Gastroesophageal sphincter (tissue), 3 donors: Measurements from ENCODE around the gene ADAMTSL3.

Source experiments
- CTCF ChIP-seq, 4 experiments: fragments of 200-600 bp in 2 of 4; fragments of 450-650 bp in 2 of 4; sonication (generic) in 1 of 4; IDR thresholded peaks; one replicate each; pipeline ENCODE4 v1.5.1; 2017 to 2019; ENCODE audit warnings: antibody characterized with exemption in 4 of 4, mild to moderate bottlenecking in 2 of 4, moderate library complexity in 2 of 4
- POLR2AphosphoS5 ChIP-seq: sonication (generic); formaldehyde crosslinking; IDR thresholded peaks from one replicate; pipeline ENCODE4 v1.6.1; 2017; ENCODE audit warnings: antibody characterized with exemption

GRCh38 chr15:83732770-83733169 lies 78.8 kb downstream of the ADAMTSL3 start:
- TF ChIP-seq CTCF (IDR thresholded peaks at IDR 0.05) (no peak), POLR2AphosphoS5 (no peak)
